GM12865 (cell line): Measurements from ENCODE around the gene ORC5.

Experiments
- DNase-seq: peaks from one replicate; pipeline ENCODE4 v3.0.0; 2010; ENCODE audit warnings: low read depth
- H3K4me3 ChIP-seq: 2 replicates; pipeline ENCODE4 v1.5.1; 2011; ENCODE audit warnings: mild to moderate bottlenecking, low read depth, low read length, control low read depth
- CTCF ChIP-seq: IDR thresholded peaks from 2 replicates; pipeline ENCODE4 v1.5.1; 2011; ENCODE audit warnings: low read length, control low read depth, low read depth, inconsistent platforms; ENCODE audit not compliant: insufficient read depth; ENCODE audit errors: missing control alignments

The ORC5 gene

GRCh38 chr7:104174798-104175197 is 33.0 kb downstream of the ORC5 start:
- H3K4me3 ChIP-seq = no peak overlapping the region
- DNase-seq = no peak
- no peak for TF ChIP-seq CTCF

- no peak for DNase-seq
- no peak overlapping the region for H3K4me3 ChIP-seq
- no peak for TF ChIP-seq CTCF
These were observed 45.7 kb downstream of the ORC5 start for GRCh38 chr7:104162081-104162480.

- no peak for DNase-seq
- H3K4me3 ChIP-seq = no peak overlapping the region
- TF ChIP-seq CTCF = no peak
These were observed 46.6 kb downstream of the ORC5 start for GRCh38 chr7:104161244-104161643.

- no peak for TF ChIP-seq CTCF
- DNase-seq = no peak
These were observed 47.4 kb downstream of the ORC5 start for GRCh38 chr7:104160375-104160774.

GRCh38 chr7:104156842-104157277 is 51.0 kb downstream of the ORC5 start:
- H3K4me3 ChIP-seq = no peak overlapping the region
- TF ChIP-seq CTCF = peak; percentile 40
- DNase-seq = peak; percentile 20

More at GRCh38 chr7:104160375-104160774, 47.4 kb downstream of the ORC5 start:
- H3K4me3 ChIP-seq = no peak overlapping the region

- DNase-seq = no peak
- no peak for TF ChIP-seq CTCF
These were observed 54.5 kb downstream of the ORC5 start for GRCh38 chr7:104153287-104153686.

GRCh38 chr7:104152468-104152867 is 55.3 kb downstream of the ORC5 start:
- H3K4me3 ChIP-seq = no peak overlapping the region
- TF ChIP-seq CTCF = no peak
- DNase-seq = no peak

More at GRCh38 chr7:104153287-104153686, 54.5 kb downstream of the ORC5 start:
- H3K4me3 ChIP-seq = no peak overlapping the region
